WERI-Rb-1 (cell line): ENCODE results near the gene HPCAL1.
"Not testable (repeated sequence)": the region's sequence is repeated elsewhere in the genome, so short reads cannot be mapped to it uniquely, and the experiment has no call there.

Experiments used
- DNase-seq: peaks from one replicate; pipeline ENCODE4 v3.0.0-alpha.2; 2020
- H3K27ac ChIP-seq: fragments of 250-450 bp; sonication (Bioruptor Pico); 2 replicates; pipeline ENCODE4 v1.5.1; 2020; ENCODE audit warnings: mild to moderate bottlenecking, moderate library complexity
- H3K27me3 ChIP-seq: fragments of 250-450 bp; sonication (Bioruptor Pico); 2 replicates; pipeline ENCODE4 v1.5.1; 2021; ENCODE audit warnings: mild to moderate bottlenecking, low read depth, moderate library complexity; ENCODE audit not compliant: insufficient read depth, severe bottlenecking
- H3K36me3 ChIP-seq: fragments of 250-450 bp; sonication (Bioruptor Pico); 2 replicates; pipeline ENCODE4 v1.5.1; 2020; ENCODE audit warnings: mild to moderate bottlenecking, moderate library complexity
- H3K4me3 ChIP-seq: 2 replicates; pipeline ENCODE4 v1.5.1; 2011; ENCODE audit warnings: low read depth, mild to moderate bottlenecking, control low read depth, low read length
- H3K9me3 ChIP-seq: fragments of 250-450 bp; sonication (Bioruptor Pico); 2 replicates; pipeline ENCODE4 v1.5.1; 2021; ENCODE audit warnings: mild to moderate bottlenecking, moderate library complexity; ENCODE audit not compliant: severe bottlenecking
- CTCF ChIP-seq: IDR thresholded peaks from 2 replicates; pipeline ENCODE4 v1.5.1; 2011; ENCODE audit warnings: low read depth, mild to moderate bottlenecking, control low read depth, inconsistent platforms, low read length

Gene HPCAL1

GRCh38 chr2:10453905-10454298 lies 151.2 kb downstream of the HPCAL1 start:
- Histone ChIP-seq H3K9me3 (no peaks in the 10 kb centered on the region), H3K36me3 (no peaks in the 10 kb centered on the region), H3K27ac (no peak overlapping the region), H3K27me3 (no peaks in the 10 kb centered on the region), H3K4me3 (no peak overlapping the region)
- no peak for DNase-seq
- TF ChIP-seq CTCF, result no peak

- H3K36me3 ChIP-seq, result no peaks in the 10 kb centered on the region
- no peak overlapping the region for H3K27ac ChIP-seq
- H3K27me3 ChIP-seq, result no peaks in the 10 kb centered on the region
- TF ChIP-seq CTCF, result no peak
- no peak for DNase-seq
- H3K9me3 ChIP-seq, result no peaks in the 10 kb centered on the region
- no peak overlapping the region for H3K4me3 ChIP-seq
Measured at GRCh38 chr2:10454505-10454904, 151.8 kb downstream of the HPCAL1 start.

- H3K4me3 ChIP-seq, H3K36me3 ChIP-seq, H3K9me3 ChIP-seq, DNase-seq, H3K27me3 ChIP-seq, H3K27ac ChIP-seq: not testable (repeated sequence)
Measured at GRCh38 chr2:10457195-10457594, 154.5 kb downstream of the HPCAL1 start.

- Histone ChIP-seq H3K9me3 (no peaks in the 10 kb centered on the region), H3K4me3 (no peak overlapping the region), H3K36me3 (no peaks in the 10 kb centered on the region), H3K27ac (no peak overlapping the region), H3K27me3 (no peaks in the 10 kb centered on the region)
- TF ChIP-seq CTCF, result no peak
- no peak for DNase-seq
Measured at GRCh38 chr2:10457846-10458598, 155.3 kb downstream of the HPCAL1 start.

GRCh38 chr2:10460366-10460796 lies 157.7 kb downstream of the HPCAL1 start:
- H3K4me3 ChIP-seq, result no peak overlapping the region
- H3K9me3 ChIP-seq, result no peaks in the 10 kb centered on the region
- no peak for DNase-seq
- H3K27ac ChIP-seq, result no peak overlapping the region
- no peaks in the 10 kb centered on the region for H3K36me3 ChIP-seq
- H3K27me3 ChIP-seq, result no peaks in the 10 kb centered on the region
- no peak for TF ChIP-seq CTCF

- Histone ChIP-seq H3K4me3 (no peak overlapping the region), H3K27me3 (no peaks in the 10 kb centered on the region), H3K9me3 (no peaks in the 10 kb centered on the region), H3K27ac (no peak overlapping the region), H3K36me3 (no peaks in the 10 kb centered on the region)
- TF ChIP-seq CTCF, result no peak
- DNase-seq, result no peak
Measured at GRCh38 chr2:10462178-10463083, 159.7 kb downstream of the HPCAL1 start.
